Measurements from ENCODE around the gene IDS.
A peak's percentile ranks its signal among the peaks of the same experiment; 100 is the strongest.

Gene IDS

GRCh38 chrX:149472625-149473024 lies 32.5 kb downstream of the IDS start:
- no peak for TF ChIP-seq CTCF (IDR thresholded peaks at IDR 0.05; ENCODE audit: low read depth, low read length)
- in situ Hi-C loops (cut with HindIII; ENCODE audit: low sequenced_read_pairs): no loop called here
- DNase-seq (ENCODE audit: low read depth, low spot score): no peak
- no peak overlapping the region for H3K4me3 ChIP-seq (ENCODE audit: low read depth, low read length)

GRCh38 chrX:149471397-149471796 lies 33.7 kb downstream of the IDS start:
- no peak for DNase-seq (ENCODE audit: low read depth, low spot score)
- in situ Hi-C loops (cut with HindIII; ENCODE audit: low sequenced_read_pairs): no loop called here
- H3K4me3 ChIP-seq (ENCODE audit: low read depth, low read length): no peak overlapping the region
- no peak for TF ChIP-seq CTCF (IDR thresholded peaks at IDR 0.05; ENCODE audit: low read depth, low read length)

- TF ChIP-seq CTCF (IDR thresholded peaks at IDR 0.05; ENCODE audit: low read depth, low read length): peak; percentile 76
- in situ Hi-C loops (cut with HindIII; ENCODE audit: low sequenced_read_pairs): no loop called here
- peak overlapping the region; percentile 6 for H3K4me3 ChIP-seq (ENCODE audit: low read depth, low read length)
- DNase-seq (ENCODE audit: low read depth, low spot score): peak; percentile 64
Observed at GRCh38 chrX:149470955-149471354, 34.2 kb downstream of the IDS start.

GRCh38 chrX:149469406-149469805 lies 35.7 kb downstream of the IDS start:
- no peak overlapping the region for H3K4me3 ChIP-seq (ENCODE audit: low read depth, low read length)
- TF ChIP-seq CTCF (IDR thresholded peaks at IDR 0.05; ENCODE audit: low read depth, low read length): no peak
- in situ Hi-C loops (cut with HindIII; ENCODE audit: low sequenced_read_pairs): no loop called here
- no peak for DNase-seq (ENCODE audit: low read depth, low spot score)

GRCh38 chrX:149467920-149468319 lies 37.2 kb downstream of the IDS start:
- in situ Hi-C loops (cut with HindIII; ENCODE audit: low sequenced_read_pairs): no loop called here
- no peak for DNase-seq (ENCODE audit: low read depth, low spot score)
- no peak for TF ChIP-seq CTCF (IDR thresholded peaks at IDR 0.05; ENCODE audit: low read depth, low read length)
- H3K4me3 ChIP-seq (ENCODE audit: low read depth, low read length): no peak overlapping the region

- in situ Hi-C loops (cut with HindIII; ENCODE audit: low sequenced_read_pairs): no loop called here
- no peak for TF ChIP-seq CTCF (IDR thresholded peaks at IDR 0.05; ENCODE audit: low read depth, low read length)
- H3K4me3 ChIP-seq (ENCODE audit: low read depth, low read length): no peak overlapping the region
- no peak for DNase-seq (ENCODE audit: low read depth, low spot score)
Observed at GRCh38 chrX:149467461-149467860, 37.6 kb downstream of the IDS start.

- TF ChIP-seq CTCF (IDR thresholded peaks at IDR 0.05; ENCODE audit: low read depth, low read length): no peak
- peak; percentile 28 for DNase-seq (ENCODE audit: low read depth, low spot score)
- no peak overlapping the region for H3K4me3 ChIP-seq (ENCODE audit: low read depth, low read length)
- in situ Hi-C loops (cut with HindIII; ENCODE audit: low sequenced_read_pairs): no loop called here
Observed at GRCh38 chrX:149462849-149463248, 42.3 kb downstream of the IDS start.

All from astrocyte of the spinal cord (primary cell).